SK-N-MC (cell line): ENCODE measurements around the gene ELK3.

ENCODE experiments used
- EZH2 ChIP-seq: fragments of 200-600 bp; sonication (generic); IDR thresholded peaks from one replicate; pipeline ENCODE4 v1.6.1; 2017; ENCODE audit warnings: antibody characterized with exemption
- POLR2AphosphoS5 ChIP-seq: IDR thresholded peaks from 2 replicates; pipeline ENCODE4 v1.6.1; 2012; ENCODE audit warnings: mild to moderate bottlenecking, low read depth, low read length, borderline replicate concordance

DNA sequence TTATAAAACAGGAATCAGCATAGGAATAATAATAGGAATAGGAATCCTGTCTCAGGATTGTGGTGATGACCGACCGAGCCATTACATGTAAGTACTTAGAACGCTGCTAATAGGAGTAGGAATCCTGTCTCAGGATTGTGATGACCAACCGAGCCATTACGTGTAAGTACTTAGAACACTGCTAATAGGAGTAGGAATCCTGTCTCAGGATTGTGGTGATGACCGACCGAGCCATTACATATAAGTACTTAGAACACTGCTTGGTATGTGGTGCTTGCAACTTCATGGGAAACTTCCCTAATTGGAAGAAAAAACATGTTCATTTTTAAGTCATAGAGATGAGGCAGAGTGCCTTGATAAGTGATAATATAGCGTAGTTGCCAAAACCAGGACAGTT is 30.0 kb downstream of the ELK3 start:
- TF ChIP-seq POLR2AphosphoS5 (no peak), EZH2 (no peak)
